ENCODE measurements around the gene PAIP2. TPM values are rescaled to one million over a fixed set of nuclear protein-coding genes. Genes with fewer than 3 reads are reported as not detected.

PAIP2 gene
- total RNA-seq, 1 experiment from 2014 or later: 79.4 TPM

- BruUV-seq (replicated peaks): no TSS peak
- ATAC-seq (no peak), DNase-seq (ENCODE audit: low read depth, low spot score) (no peak)
- in situ Hi-C loops (cut with HindIII; ENCODE audit: low pct_unique_long_range_greater_than_20kb, low sequenced_read_pairs): no loop called here
- no peak overlapping the region for H3K4me3 ChIP-seq (ENCODE audit: low read depth in 2 of 2, low read length in 2 of 2)
- peaks cover 2% of the 10 kb centered on the region for H3K4me1 ChIP-seq (ENCODE audit: control insufficient read depth, insufficient read depth, low read length)
- H3K27me3 ChIP-seq (ENCODE audit: control insufficient read depth, insufficient read depth, low read length): no peaks in the 10 kb centered on the region
- no peak overlapping the region for H3K27ac ChIP-seq (ENCODE audit: low read length)
- TF ChIP-seq POLR2AphosphoS5 (IDR thresholded peaks at IDR 0.05; ENCODE audit: low read depth, low read length) (no peak), REST (IDR thresholded peaks at IDR 0.05; ENCODE audit: insufficient read depth in 1 of 2, low read depth in 2 of 2, low read length in 1 of 2) (no peak), SIN3A (IDR thresholded peaks at IDR 0.05; ENCODE audit: borderline replicate concordance, insufficient read depth, low read depth, low read length) (no peak), CTCF (IDR thresholded peaks at IDR 0.05) (no peak), TCF7L2 (IDR thresholded peaks at IDR 0.05; ENCODE audit: low read depth, low read length) (no peak)
- no peaks in the 10 kb centered on the region for H3K36me3 ChIP-seq (ENCODE audit: control insufficient read depth, insufficient read depth, low read length)
- intact Hi-C loops (cut with micrococcal nuclease; ENCODE audit: unreplicated experiment): no loop called here
- no peaks in the 10 kb centered on the region for H3K9me3 ChIP-seq (ENCODE audit: control insufficient read depth, insufficient read depth, low read depth, low read length)
- POLR2A ChIA-PET: no interaction called here
- CTCF ChIA-PET: interaction anchor here (0.9 kb wide), 1 partner anchor 9 kb away, joined by 3 read pairs; no protein-coding TSS in a partner anchor
Observed at GRCh38 chr5:139378941-139379361, 37.3 kb downstream of the PAIP2 start.

GRCh38 chr5:139379626-139380449 is 38.2 kb downstream of the PAIP2 start:
- H3K9me3 ChIP-seq (ENCODE audit: control insufficient read depth, insufficient read depth, low read depth, low read length): no peaks in the 10 kb centered on the region
- DNase-seq (ENCODE audit: low read depth, low spot score): no peak
- no peak for ATAC-seq
- no peaks in the 10 kb centered on the region for H3K36me3 ChIP-seq (ENCODE audit: control insufficient read depth, insufficient read depth, low read length)
- H3K4me1 ChIP-seq (ENCODE audit: control insufficient read depth, insufficient read depth, low read length): no peaks in the 10 kb centered on the region
- H3K27ac ChIP-seq (ENCODE audit: low read length): no peak overlapping the region
- TF ChIP-seq REST (IDR thresholded peaks at IDR 0.05; ENCODE audit: insufficient read depth in 1 of 2, low read depth in 2 of 2, low read length in 1 of 2) (no peak), SIN3A (IDR thresholded peaks at IDR 0.05; ENCODE audit: borderline replicate concordance, insufficient read depth, low read depth, low read length) (no peak), CTCF (IDR thresholded peaks at IDR 0.05) (no peak)
- ChIA-PET CTCF (interaction anchor here (0.6 to 0.9 kb wide), 2 partner anchors 8 to 367 kb away, joined by 3 read pairs; no protein-coding TSS in a partner anchor), POLR2A (no interaction called here)
- no peaks in the 10 kb centered on the region for H3K27me3 ChIP-seq (ENCODE audit: control insufficient read depth, insufficient read depth, low read length)
- no peak overlapping the region for H3K4me3 ChIP-seq (ENCODE audit: low read depth in 2 of 2, low read length in 2 of 2)
- in situ Hi-C loops (cut with HindIII; ENCODE audit: low pct_unique_long_range_greater_than_20kb, low sequenced_read_pairs): no loop called here
- no TSS peak for BruUV-seq (replicated peaks)
- intact Hi-C loops (cut with micrococcal nuclease; ENCODE audit: unreplicated experiment): no loop called here

All from Panc1 (cell line).